GM19351 (cell line): ENCODE measurements around the gene NELL1.

Experiments
- ATAC-seq: cut with Tn5 transposase; IDR thresholded peaks from one replicate; pipeline ENCODE4 v1.9.1; 2021; ENCODE audit warnings: mild to moderate bottlenecking, moderate library complexity; ENCODE audit not compliant: unreplicated experiment

Gene NELL1

DNA sequence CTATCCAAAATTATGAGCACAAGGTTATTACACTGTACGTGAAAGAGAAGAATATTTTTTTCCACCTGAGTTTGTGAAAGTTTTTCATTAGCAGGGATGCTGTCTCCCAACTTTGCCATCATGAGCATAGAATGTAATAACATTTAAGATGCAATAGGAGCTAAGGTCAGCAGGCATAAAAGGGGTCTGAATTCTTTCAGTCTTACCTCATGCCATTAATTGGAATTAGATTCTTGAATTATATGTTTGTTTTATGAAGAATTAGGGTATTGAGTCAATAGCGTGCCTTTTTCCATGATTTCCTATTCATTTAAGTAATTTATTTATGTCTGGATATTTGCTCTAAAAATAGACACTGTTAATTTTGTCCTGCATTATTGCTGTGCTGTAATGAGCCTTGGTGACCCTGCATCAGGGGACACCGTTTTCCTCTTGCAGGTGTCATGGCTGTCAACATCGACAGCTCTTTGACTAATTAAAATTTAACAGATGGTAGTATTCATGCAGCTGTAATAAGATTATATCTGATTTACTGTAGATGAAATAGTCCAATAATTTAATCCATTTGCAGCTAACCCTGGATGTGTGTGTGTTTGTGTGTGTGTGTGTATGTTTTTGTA lies 637.5 kb downstream of the NELL1 start:
- ATAC-seq, result no peak

DNA sequence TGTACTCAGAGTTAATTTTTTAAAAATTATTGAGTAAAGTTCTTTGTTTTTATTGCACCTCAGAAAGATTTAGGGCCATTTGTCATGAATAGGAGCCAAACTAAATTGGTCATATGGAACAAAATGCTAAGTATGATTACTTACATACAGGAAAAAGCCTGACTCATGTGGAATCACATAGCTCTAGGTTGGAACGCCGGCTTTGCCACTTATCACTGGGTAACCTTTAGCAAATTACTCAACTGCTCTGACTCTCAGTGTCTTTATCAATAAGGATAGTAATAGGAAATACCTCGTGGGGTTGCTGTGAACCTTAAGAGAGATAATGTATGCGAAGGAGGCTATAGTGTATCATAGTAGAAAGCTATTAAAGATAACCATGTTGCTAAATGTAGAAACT lies 638.5 kb downstream of the NELL1 start:
- no peak for ATAC-seq

DNA sequence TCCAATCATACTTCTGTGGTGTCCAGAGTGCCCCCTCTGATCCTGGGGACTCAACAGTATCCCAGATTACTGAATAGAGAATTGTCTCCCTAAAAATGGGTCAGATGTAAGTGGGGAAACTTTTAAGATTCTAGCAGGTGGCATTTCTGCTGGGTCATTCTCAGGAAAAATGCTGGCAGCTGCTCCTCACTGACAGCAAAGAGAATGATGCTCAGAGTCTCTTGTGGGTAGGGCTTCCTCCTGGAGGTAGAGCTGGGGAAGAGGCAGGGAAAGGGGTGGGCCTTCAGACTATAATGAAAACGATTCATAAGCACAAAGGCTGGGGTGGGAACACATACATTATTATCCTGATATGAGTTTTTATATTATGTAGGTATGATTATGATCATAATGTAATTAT lies 647.2 kb downstream of the NELL1 start:
- ATAC-seq, result no peak

DNA sequence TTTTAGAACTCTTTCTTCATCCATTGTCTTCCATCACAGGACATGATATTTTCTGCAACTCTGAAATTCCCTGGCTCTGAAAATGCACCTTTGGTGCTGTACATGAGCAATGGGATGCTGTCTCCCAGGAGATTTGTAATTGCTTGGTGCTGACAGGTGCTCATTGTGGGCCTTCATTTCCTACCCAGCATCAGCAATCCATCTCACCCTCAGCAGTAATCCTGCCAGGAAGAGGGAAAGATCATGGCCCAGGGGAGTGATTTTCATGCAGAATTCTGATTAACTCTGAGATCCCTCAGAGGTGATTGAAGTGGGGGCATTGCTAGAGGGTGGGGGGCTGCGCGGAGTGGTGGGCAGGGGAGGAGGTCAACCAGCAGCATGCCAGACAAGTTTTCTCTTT lies 651.7 kb downstream of the NELL1 start:
- ATAC-seq, result no peak

DNA sequence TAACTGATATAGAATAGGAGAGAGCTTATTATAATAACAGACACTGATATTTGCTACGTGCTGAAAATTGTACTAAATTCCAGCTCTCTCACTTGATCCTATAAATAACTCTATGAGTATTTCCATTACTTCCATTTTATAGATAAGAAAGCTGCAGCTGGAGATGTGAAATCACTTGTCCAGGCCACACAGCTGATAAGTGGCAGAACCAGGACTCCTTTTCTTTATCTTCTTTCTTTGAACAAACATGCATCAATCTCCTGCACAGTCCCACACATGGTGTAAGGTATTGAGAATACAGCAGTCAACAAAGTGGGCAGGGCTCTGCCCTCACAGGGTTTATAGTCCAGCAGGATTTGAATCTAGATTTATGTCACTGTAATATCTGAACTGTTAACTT lies 652.1 kb downstream of the NELL1 start:
- ATAC-seq, result no peak

DNA sequence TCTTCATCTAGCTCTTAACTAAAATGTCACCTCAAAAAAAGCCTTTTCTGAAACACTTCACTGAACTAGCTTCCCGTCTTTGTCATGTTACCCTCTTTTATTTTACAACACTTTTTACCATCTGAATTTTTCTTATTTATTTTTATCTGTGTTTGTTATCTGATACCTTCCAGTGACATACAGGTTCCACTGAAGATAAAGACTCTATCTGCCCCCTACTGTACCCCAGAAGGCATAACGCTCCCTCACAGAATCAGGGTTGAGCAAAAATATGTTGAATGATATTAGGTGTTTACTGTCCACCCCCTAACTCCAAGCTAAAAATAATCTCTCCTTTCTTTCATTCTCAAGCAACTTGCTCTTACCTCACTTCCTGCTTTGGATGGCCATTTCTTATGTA lies 654.2 kb downstream of the NELL1 start:
- no peak for ATAC-seq

DNA sequence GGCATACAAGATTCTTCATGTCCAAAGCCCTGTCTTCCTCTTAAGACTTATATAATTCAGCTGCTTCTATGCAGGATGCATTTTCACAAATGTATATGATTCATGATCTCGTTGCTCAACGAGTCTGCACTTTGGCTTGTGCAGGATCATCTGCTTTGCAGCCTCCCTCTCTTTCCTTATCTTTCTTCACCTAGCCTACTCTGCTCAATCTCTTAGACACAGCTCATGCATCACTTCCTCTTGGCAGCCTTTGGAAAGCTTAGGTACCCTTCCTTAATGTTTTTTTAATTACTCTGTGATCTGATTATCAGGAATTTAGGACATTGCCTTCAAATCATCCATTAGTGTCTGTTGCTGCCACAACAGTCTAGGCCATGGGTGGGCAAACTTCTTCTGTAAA lies 673.8 kb downstream of the NELL1 start:
- ATAC-seq, result no peak

DNA sequence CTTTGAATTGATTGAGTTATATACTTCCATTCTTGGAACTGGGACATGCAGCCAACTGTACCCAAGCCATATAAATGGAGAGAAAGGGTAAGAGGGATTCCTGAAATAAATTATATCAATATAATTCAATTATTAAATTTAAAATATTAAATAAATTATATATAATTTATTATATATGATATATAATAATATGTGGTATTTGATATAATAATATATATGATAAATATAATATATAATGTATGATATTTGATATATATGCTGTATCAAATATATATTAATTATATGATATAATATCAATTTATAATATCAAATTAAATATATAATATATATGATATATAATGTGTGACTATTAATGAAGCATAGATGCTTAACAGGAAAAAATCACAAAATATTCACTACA lies 677.0 kb downstream of the NELL1 start:
- no peak for ATAC-seq

DNA sequence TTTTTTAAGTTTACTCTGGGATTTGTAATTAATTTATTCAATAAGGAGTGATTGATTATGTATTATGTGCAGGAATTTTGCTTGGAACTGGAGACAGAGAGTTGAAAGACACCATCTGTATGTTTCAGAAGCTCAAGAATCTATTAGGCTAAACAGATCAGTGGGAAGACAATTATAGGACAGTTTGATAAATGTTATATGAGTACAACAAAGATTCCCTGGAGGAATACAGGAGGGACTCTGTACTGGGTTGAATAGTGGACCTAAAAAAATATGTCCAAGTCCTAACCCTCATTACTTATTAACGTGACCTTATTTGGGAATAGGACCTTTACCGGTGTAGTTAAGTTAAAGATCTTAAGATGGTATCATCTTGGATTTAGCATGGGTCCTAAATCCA lies 681.2 kb downstream of the NELL1 start:
- ATAC-seq, result no peak

DNA sequence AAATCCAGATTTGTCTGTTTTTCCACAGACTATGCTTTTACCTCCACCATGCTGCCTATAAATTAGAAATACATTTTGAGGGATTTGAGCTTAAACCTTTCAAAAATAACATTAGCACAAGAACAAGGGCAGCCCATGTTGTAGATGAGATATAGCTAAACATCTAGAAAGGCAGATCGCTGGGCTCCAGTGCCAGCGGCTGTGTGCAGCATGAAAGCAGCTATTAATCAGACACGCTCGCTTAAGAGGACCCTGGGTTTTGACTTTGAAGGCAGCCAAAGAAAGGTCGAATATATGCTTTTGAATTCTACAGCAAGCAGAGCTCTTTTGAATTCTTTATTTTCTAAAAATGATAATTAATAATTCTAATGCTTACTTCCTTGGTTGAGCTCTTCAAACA lies 684.0 kb downstream of the NELL1 start:
- no peak for ATAC-seq

DNA sequence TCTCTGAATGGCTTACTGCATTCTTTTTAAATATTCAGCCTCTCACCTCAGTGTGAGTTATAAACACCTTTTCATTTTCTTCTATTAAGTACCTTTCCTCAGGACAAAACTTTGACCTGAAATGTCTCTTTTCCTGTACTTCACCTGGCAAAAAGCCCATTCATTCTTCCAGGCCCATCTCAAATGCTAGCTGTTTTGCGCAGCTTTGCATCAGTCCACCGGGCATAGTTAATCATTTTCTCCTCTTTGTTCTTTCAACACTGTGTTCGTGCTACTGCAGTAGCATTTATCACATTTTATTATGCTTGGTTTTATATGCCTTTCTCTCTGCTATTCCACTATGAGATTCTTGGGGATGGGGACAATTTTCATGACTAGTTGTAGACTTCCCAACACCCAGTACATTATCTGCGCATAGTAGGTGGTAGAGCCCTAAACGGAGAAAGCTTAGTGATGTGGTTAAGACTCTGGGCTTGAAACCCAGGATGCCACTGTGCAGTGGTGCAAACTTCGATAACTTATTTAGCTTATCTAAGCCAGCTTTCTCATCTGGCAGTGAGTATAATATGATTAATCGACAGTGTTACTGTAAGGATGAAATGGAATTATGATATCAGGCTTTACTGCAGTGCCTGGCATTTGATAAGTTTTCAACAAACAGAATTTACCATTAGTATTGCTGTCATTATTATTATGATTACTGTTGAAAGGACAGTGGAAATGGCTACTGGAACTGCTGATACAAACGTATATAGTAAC lies 695.7 kb downstream of the NELL1 start:
- ATAC-seq, result no peak

DNA sequence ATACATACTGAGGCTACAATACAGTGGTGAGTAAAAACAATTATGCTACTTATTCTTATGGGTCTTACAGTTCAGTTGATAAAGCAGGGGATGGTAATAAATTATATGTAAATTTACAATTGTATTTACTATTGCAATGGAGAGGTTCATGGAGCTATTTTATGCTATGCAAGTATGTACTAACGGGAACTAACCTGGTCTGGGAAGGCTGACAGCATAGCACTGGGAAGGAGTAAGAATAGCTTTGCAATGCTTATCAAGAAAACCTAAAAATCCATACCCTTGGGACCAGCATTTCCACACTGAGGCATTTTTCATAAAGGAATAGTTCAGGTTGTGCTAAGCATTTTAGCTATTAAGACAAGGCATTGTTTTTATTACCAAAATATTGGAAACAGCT lies 700.6 kb downstream of the NELL1 start:
- ATAC-seq, result no peak

DNA sequence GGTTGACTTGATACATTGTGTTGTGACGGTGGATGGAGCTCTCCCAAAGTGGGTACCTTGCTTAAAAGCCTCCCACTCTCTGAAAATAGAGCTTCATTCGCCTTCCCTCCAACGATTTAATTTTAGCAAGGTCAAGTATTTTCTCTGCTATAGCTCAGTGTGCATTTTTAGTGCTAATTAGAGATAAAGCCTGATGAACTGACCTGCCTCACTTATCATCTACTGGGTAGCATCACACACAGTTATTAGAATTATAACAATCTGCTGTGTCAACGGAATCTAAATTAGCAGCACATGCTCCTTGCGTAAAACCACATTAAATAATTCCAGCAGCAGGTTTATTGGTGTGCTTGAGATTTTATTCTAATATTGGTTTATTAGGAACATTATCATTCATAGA lies 701.7 kb downstream of the NELL1 start:
- no peak for ATAC-seq

DNA sequence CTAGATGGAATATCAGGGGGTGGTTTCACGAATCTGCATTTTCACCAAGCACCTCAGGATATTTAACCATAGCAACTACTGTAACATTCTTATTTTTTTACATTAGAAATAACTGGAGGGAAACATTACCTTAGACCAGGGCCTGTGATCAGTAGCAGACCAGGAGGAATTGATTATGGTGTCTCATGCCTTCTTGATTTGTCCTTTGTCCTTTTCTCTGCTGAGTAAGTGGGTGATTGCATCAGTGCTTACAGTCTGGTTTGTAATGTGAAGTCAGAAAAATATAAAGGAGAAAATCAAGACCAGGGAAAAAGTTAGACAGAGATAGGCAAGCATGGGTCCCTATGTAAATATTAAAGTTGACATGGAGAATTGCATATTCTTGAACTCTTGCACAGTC lies 703.3 kb downstream of the NELL1 start:
- ATAC-seq, result no peak

DNA sequence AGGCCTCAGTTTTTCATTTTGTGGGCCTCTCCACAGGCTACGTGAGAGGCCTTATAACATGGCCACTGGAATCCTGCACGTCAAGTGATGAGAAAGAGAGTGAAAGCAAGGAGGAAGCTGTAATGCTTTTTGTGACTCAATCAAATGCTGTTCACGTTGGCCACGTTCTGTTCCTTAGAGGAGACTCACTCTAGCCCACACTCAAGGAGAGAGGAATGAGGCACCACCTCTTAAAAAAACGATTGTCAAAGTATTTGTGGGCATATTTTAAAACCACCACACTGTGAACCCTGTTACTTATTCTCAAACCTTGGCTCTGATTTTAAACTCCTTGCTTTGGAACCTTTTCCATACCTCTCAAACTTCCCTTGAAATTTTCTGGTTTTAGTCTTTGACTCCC lies 705.0 kb downstream of the NELL1 start:
- no peak for ATAC-seq

DNA sequence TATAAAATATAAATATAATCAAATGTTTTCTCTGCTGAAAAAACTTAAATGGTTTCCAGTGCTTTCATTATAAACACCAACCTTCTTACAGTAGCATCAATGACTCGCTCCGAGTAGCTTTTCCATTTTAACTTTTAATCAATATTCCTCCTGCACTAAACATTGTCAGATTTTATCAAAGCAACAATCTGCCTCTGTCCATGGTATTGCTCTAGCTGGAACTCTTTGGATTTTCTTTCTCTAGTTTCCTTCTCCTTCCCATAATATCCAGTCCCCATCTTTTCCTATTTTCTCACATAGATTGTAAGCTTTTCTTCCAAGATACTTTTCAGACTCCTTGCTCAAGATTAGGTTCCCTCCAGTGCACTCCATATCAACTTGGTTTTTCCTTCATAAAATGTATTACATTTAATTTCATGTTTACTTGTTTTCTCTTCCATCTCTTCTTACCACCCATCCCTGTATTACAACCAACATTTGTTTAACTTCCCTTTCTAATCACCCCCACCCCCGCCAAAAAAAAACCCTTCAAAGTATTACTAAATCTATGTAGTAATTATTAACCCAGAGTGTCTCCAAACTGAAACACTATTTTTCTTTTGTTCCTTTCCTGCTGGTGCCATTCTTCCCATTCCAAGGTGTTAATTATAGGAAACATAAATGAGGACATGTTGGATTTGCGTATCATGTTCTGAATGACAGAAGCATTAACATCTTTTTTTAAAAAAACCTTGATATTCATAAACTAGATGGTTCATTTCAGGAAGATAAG lies 716.5 kb downstream of the NELL1 start:
- ATAC-seq, result no peak

DNA sequence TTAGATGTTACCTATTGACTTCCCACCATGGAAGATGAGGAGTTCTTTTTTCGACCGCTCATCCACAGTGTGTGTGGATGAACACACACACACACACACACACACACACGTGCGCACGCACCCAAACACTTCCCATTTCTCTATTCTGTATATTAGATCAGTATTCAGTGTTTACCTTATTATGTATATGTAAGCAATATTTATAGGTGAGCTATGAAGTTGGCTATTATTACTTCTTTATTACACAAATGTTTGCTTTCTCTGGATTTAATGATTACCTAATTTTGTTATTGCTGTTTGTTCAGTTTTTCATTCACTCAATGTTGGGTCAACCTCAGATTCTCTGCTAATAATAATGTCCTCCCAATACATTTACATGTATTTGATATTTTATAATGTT lies 721.0 kb downstream of the NELL1 start:
- no peak for ATAC-seq

DNA sequence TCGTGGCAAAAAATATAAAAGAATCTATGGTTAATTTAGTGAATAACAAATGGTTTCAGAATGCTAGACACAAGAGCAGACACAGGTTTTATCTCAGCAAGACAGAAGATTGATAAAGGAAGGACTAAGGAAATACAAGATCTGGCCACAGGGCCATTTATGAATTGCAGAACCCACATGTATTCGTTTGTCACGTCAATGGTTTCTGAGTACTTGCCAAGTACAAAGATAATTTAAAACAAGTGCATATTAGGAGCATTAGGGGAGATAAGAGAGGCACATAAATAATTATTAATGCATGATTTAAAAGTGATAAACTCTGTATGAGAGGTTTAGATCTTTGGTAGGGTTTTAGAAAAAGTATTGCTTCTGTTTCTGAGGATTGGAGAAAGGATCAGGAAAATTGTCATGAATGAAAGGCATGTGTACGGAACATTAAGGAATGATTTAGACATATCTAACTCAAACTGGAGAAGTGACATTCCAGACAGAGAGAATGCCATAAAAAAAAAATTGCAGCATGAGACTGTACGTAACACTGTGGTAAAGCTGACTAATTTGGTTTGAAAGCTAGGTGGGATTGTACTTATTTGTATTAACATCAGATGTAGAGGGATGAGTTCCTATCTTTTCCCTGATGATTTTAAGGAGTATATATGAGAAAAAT lies 727.1 kb downstream of the NELL1 start:
- no peak for ATAC-seq

DNA sequence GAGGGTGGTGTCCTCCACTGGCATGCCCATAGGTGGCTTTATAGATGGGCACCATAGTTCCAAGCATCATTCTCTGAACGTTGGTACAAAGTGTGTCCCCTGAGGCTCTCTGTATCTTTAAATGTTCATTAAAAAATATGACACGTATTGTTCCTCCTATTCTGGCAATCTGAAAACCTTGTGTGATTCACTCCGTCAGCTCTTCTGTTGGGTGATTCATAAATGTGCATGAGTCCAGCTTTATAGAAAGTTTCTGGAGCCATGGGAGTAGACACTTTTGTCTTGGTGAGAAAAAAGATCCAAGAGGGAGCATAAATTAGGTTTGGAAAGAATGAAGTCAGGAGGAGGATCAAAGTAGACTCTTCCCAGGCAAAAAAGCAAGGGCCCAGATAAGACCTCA lies 728.8 kb downstream of the NELL1 start:
- no peak for ATAC-seq

DNA sequence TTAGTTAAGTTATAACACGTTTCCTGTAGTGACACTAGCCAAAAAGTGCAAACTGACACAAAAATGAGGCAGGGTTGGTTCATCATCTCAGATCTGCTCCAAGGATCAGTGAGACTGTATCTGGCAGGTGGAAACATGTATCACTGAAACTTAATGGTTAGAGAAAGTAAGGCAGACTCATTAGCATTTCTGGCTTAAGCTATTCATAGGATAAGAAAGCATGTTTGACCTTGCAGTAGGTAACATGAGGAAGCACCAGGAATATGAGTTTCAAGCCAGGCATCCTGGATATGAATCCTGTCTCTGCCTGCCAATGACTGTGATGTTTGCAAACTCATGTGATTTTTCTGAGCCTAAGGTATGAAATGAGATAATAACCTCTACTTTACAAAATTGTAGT lies 732.1 kb downstream of the NELL1 start:
- ATAC-seq, result no peak

DNA sequence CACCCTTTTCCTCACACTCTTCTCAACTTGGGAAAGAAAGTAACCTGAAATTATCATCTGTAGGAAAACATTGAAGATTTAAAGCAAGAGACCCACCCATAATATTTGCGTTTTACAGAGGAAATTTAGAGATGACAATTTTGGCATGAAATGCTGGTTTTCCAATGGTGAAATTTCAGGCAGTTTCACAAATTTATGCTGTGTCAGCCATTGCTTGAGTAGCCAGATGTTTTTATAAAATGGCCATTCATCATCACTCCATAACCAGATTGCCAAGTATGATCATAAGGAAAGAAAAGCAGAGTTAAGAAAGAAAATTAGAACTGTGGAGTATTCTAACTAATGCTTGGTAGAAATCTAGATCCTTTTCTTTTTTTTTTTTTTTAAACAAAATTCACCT lies 732.9 kb downstream of the NELL1 start:
- no peak for ATAC-seq

DNA sequence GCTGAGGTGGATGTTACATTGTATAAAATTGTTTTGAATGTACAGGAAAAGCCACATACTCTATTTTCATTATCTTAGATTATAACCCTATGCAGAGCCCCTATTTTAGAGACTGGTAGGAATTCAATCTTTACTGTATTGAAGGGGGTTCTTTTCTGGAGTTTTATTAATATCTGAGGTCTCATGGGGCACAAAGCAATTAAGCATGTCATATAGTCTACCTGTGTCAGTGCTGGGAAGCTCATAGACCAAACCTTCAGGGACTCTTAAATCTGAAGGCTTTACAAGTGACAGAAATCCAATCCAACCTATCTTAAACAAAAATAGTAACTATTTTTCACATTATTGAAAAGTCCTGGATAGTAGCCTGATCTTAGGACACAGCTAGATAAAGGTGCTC lies 733.7 kb downstream of the NELL1 start:
- no peak for ATAC-seq
